GM20000 (cell line): ENCODE measurements around the gene COQ10B.

Experiments used
- DNase-seq: peaks from one replicate; pipeline ENCODE4 v3.0.0; 2012; ENCODE audit warnings: low spot score
- CTCF ChIP-seq: IDR thresholded peaks from 2 replicates; pipeline ENCODE4 v1.5.1; 2012; ENCODE audit warnings: mild to moderate bottlenecking, control low read depth; ENCODE audit errors: extremely low read depth, missing control alignments

COQ10B gene

GRCh38 chr2:197515739-197516392, 62.5 kb downstream of the COQ10B start, which contains the start of gene MOB4:
Gene MOB4 (plus strand): TSS chr2:197516066. CDS start chr2:197516087, 21 bp downstream.
- no peak for TF ChIP-seq CTCF
- peak; percentile 96 for DNase-seq

GRCh38 chr2:197516393-197516761, 63.0 kb downstream of the COQ10B start:
- no peak for DNase-seq
- TF ChIP-seq CTCF = no peak

DNA sequence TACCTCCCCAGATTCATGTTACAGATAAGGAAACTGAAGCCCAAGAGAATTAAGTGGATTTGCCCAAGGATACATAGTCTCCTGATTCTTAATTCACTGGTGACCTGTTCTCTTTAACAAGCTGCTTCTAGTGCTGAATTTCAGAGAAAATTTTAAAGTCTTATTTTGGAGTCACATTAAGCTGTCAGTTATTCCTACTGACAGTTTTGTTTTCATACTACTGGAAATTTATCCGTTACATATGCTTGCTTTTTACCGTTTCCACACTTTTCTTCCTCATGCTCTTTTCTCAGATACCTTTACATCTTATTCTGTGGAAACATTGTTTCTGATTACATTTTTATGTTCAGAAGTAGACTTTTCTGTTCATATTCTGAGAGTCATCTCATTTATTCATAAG, 63.8 kb downstream of the COQ10B start:
- DNase-seq = no peak
- no peak for TF ChIP-seq CTCF
